Aorta (tissue), 5 donors: ENCODE results near the gene FLT3. TPM values are rescaled to one million over a fixed set of nuclear protein-coding genes. Genes with fewer than 3 reads are reported as not detected.
A peak's percentile ranks its signal among the peaks of the same experiment; 100 is the strongest.
"Not testable (repeated sequence)": the region's sequence is repeated elsewhere in the genome, so short reads cannot be mapped to it uniquely, and the experiment has no call there.

Experiments
- ATAC-seq: fragments of 200-7000 bp; cut with Tn5 transposase; one replicate; pipeline ENCODE4 v1.9.1; 2022; ENCODE audit warnings: moderate library complexity; ENCODE audit not compliant: low FRiP score
- DNase-seq, 2 donors: peaks; one replicate each; pipeline ENCODE4 v3.0.0-alpha.2; 2020
- H3K27ac ChIP-seq, 2 donors: one replicate each; pipeline ENCODE4 v1.5.1; 2013; ENCODE audit warnings: low read length in 2 of 2, mild to moderate bottlenecking in 2 of 2, moderate library complexity in 2 of 2, control low read depth in 1 of 2, inconsistent platforms in 1 of 2, low read depth in 1 of 2
- H3K27me3 ChIP-seq, 2 donors: one replicate each; pipeline ENCODE4 v1.6.1; 2013; ENCODE audit warnings: control low read depth in 1 of 2, low read length in 1 of 2, mild to moderate bottlenecking in 1 of 2, moderate library complexity in 1 of 2; ENCODE audit not compliant: insufficient read depth in 2 of 2, control insufficient read depth in 1 of 2
- H3K36me3 ChIP-seq, 2 donors: one replicate each; pipeline ENCODE4 v1.6.1; 2013; ENCODE audit warnings: control low read depth in 1 of 2, low read length in 1 of 2, mild to moderate bottlenecking in 1 of 2; ENCODE audit not compliant: insufficient read depth in 2 of 2, control insufficient read depth in 1 of 2
- H3K4me1 ChIP-seq, 2 donors: one replicate each; pipeline ENCODE4 v1.6.1; 2013; ENCODE audit warnings: low read length in 2 of 2, control low read depth in 1 of 2, mild to moderate bottlenecking in 1 of 2, moderate library complexity in 1 of 2; ENCODE audit not compliant: insufficient read depth in 2 of 2, control insufficient read depth in 1 of 2
- H3K4me3 ChIP-seq, 2 donors: one replicate each; pipeline ENCODE4 v1.5.1; 2013; ENCODE audit warnings: low read length in 2 of 2, control low read depth in 1 of 2, mild to moderate bottlenecking in 1 of 2
- H3K9me3 ChIP-seq: one replicate; pipeline ENCODE4 v1.6.1; 2013; ENCODE audit warnings: mild to moderate bottlenecking, low read length; ENCODE audit not compliant: control insufficient read depth
- WGBS, 2 donors: extraction: QIAGEN DNeasy Blood & Tissue Kit; methylation state at CpG; one replicate each; pipeline ENCODE4 v1.1.7; 2013; 5-methylcytosine and 5-hydroxymethylcytosine counted together
- intact Hi-C, 2 donors: fragments of 100-400 bp; cut with DNase I; formaldehyde crosslinking; loops; one replicate each; pipeline versions ENCODE4 v1.14.2 to v1.15.0; 2022
- polyA plus RNA-seq, 2 donors: library from polyadenylated mRNA; stranded (reverse); fragments of 200-250 nt; gene quantifications; one replicate each; pipeline ENCODE4 v1.2.3, GENCODE V29; 2013
- total RNA-seq, 2 donors: library from RNA; stranded (reverse); fragmentation: NEBNext Ultra II Directional; extraction: Animal tissue kit (Norgen Biotek cat#: 25700); gene quantifications; one replicate each; pipeline ENCODE4 v1.2.1, GENCODE V29; 2021
- donor health status: healthy with polysubstance abuse.
- donor health status: Bipolar disorder and iron deficiency.
- donor health status: DM: no; HTN: no; CAD: no.
- donor health status: DM: no; HTN: no; CAD: no.
- donor health status: DM: yes; HTN: yes; CAD: no.

The FLT3 gene
- total and polyA plus RNA-seq, 4 donors = 0.13 to 0.52 (median 0.40) TPM

DNA sequence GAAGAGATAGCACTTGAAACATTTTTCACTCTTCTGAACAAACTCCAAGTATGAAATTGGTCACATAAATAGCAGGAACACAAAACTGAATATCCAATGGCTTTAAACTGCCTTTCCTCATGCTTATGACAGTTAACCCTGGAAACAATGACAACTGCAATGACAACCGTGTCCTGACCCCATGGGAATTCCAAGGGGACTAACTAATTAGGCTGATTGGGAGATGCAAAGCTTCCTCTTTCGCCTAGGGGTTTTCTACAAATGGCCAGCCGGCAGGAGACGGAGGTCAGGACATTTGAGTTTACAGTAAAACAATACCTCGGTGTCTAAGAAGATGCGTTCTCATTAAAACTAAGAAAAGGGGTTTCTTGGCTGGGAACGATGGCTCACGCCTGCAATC is 58.9 kb downstream of the FLT3 start:
- DNase-seq = no peak
- 61 to 76% methylated on average over 8 of the region's 8 CpGs for WGBS, 2 donors

DNA sequence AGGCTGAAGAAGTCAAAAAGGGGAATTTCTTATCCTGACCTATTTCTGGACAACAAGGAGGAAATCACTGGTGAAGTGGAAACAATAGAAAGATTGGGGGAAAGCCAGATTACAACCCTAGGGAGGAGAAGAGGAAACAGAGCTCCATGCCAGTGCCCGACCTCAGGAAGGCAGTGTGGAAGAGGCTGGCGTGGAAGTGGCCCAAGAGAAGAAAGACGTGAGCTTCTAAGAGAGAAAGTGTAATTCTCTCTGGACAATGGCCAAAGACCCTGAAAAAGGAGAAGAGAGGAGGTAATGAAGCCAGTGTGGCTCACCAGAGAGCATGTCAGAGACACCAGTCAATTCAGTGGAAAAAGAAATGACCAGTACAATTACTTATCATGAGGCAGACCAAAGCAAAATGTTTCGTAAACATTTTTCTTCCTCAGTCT is 59.3 kb downstream of the FLT3 start:
- H3K4me3 ChIP-seq = no peak overlapping the region
- ATAC-seq = no peak
- H3K27me3 ChIP-seq = no peaks in the 10 kb centered on the region
- no peaks in the 10 kb centered on the region for H3K36me3 ChIP-seq
- DNase-seq = no peak
- H3K4me1 ChIP-seq = no peaks in the 10 kb centered on the region
- peaks cover 5% of the 10 kb centered on the region for H3K9me3 ChIP-seq
- H3K27ac ChIP-seq = no peak overlapping the region
- intact Hi-C loops = no loop called here
- 35 to 44% methylated on average over 4 of the region's 4 CpGs for WGBS, 2 donors

More for the DNA sequence above, 58.9 kb downstream of the FLT3 start:
- Histone ChIP-seq H3K9me3 (peaks cover 5% of the 10 kb centered on the region), H3K27ac (no peak overlapping the region), H3K36me3 (no peaks in the 10 kb centered on the region), H3K27me3 (no peaks in the 10 kb centered on the region), H3K4me1 (no peaks in the 10 kb centered on the region), H3K4me3 (no peak overlapping the region)
- intact Hi-C loops = no loop called here
- no peak for ATAC-seq

DNA sequence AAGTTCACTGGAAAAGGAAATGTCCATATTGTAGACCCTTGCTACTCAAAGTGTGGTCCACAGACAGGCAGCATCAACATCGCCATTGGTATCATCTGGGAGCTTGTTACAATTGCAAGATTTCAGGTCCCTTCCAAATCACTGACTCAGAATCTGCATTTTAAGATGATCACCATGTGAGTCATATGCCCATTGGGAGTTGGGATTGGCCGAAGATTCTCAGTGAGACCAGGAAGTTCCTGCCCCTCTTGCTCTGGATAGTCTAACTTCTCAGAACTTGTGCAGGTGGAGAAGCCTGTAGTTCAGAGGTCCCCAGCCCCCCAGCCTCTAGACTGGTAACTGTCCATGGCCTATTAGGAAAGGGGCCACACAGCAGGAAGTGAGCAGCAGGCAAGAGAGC is 63.0 kb downstream of the FLT3 start:
- Histone ChIP-seq H3K36me3 (no peaks in the 10 kb centered on the region), H3K27ac (no peak overlapping the region), H3K4me1 (no peaks in the 10 kb centered on the region), H3K27me3 (no peaks in the 10 kb centered on the region), H3K9me3 (peaks cover 5% of the 10 kb centered on the region), H3K4me3 (no peak overlapping the region)
- 67 to 78% methylated on average over 2 of the region's 2 CpGs for WGBS, 2 donors
- intact Hi-C loops = no loop called here
- ATAC-seq = no peak
- no peak for DNase-seq

DNA sequence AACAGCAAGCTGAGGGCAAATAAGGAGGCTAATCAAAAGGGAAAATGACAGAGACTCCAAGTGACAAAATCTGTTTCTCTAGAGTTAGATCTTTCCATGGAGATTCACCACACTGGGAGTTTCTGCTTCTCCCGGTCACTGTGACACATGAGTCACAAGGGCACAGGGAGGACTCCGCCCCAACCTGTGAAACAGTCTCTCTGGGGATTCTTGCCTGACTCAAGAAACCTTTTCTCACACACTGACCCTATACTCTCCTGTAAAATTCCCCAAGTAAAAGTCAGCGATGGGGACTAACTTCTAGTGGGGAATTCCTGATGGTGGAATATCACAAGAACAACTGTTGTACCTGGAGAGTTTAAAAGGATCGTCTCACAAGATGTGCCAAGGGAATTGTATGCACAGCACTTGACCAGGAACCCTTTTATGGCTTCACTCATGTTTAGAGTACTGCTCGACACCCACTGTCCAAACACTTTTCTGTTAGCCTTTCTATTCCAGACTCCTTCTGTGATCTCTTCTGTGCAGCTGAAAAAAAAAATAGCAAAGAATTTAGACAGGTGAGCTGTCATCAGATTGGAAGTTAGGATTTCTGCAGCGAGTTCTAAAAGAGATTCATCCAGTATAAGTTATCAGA is 65.1 kb downstream of the FLT3 start:
- H3K27me3 ChIP-seq = no peaks in the 10 kb centered on the region
- H3K4me3 ChIP-seq = no peak overlapping the region
- ATAC-seq = no peak
- DNase-seq = no peak
- H3K27ac ChIP-seq = no peak overlapping the region
- H3K4me1 ChIP-seq = no peaks in the 10 kb centered on the region
- 51 to 55% methylated on average over 6 of the region's 6 CpGs for WGBS, 2 donors
- H3K36me3 ChIP-seq = no peaks in the 10 kb centered on the region
- intact Hi-C loops = no loop called here
- peaks cover 3% of the 10 kb centered on the region for H3K9me3 ChIP-seq

DNA sequence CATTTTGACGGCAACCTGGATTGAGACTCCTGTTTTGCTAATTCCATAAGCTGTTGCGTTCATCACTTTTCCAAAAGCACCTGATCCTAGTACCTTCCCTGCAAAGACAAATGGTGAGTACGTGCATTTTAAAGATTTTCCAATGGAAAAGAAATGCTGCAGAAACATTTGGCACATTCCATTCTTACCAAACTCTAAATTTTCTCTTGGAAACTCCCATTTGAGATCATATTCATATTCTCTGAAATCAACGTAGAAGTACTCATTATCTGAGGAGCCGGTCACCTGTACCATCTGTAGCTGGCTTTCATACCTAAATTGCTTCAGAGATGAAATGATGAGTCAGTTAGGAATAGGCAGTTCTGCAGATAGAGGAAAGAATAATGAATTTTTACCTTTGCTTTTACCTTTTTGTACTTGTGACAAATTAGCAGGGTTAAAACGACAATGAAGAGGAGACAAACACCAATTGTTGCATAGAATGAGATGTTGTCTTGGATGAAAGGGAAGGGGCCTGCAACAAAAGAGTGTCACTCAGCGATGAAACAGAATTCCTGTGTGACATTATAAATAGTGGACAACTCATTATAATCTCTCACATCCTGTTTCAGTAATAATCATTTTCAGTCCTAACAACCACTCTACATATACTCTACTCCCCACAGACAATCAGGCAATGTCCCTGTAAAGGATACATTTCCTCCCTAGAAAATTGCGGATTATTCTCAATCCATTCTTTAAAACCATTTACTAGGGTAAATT is 66.3 kb downstream of the FLT3 start:
- WGBS, 2 donors = 88 to 91% methylated on average over 8 of the region's 8 CpGs
- no peaks in the 10 kb centered on the region for H3K27me3 ChIP-seq
- no peak overlapping the region for H3K27ac ChIP-seq
- DNase-seq (no peak), ATAC-seq (no peak)
- H3K4me1 ChIP-seq = no peaks in the 10 kb centered on the region
- H3K36me3 ChIP-seq = no peaks in the 10 kb centered on the region
- H3K9me3 ChIP-seq = peaks cover 3% of the 10 kb centered on the region
- intact Hi-C loops = no loop called here
- H3K4me3 ChIP-seq = no peak overlapping the region

DNA sequence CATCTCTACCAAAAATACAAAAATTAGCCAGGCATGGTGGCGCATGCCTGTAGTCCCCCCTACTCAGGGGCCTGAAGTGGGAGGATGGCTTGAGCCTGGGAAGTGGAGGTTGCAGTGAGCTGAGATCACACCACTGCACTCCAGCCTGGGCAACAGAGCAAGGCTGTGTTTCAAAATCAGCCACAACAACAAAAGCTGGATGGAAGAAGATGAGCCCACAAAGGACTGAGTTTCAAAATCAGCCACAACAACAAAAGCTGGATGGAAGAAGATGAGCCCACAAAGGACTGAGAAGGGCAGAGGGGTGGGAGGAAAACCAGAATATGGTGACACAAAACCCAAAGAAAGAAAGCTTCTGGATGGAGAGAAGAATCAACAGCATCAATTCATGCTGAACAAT is 67.9 kb downstream of the FLT3 start:
- ATAC-seq, intact Hi-C loops, H3K36me3 ChIP-seq, DNase-seq, H3K27ac ChIP-seq, H3K4me1 ChIP-seq, H3K4me3 ChIP-seq, H3K27me3 ChIP-seq, H3K9me3 ChIP-seq: not testable (repeated sequence)
- 94 to 100% methylated on average over 1 of the region's 1 CpG for WGBS, 2 donors

DNA sequence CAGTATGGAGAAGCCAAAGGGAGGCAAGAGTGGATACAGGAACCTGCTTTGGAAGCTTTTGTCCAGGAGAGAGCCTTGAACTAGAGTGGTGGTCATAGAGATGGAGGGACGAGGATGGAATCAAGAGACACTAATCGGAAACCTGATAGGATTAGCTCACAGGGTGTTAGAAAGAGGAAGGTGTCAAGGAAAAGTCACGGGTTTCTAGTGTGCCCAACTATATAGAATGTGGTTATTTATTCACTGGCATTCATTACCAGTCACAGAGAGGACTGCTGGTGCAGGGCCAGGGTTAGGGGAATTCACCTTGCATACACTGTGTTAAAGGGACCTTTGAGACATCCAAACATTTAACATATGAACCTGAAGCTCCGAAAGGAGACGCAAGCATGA is 68.5 kb downstream of the FLT3 start:
- intact Hi-C loops = no loop called here
- ATAC-seq (no peak), DNase-seq (no peak)
- Histone ChIP-seq H3K4me3 (no peak overlapping the region), H3K4me1 (no peaks in the 10 kb centered on the region), H3K27me3 (no peaks in the 10 kb centered on the region), H3K27ac (no peak overlapping the region), H3K36me3 (no peaks in the 10 kb centered on the region), H3K9me3 (peaks cover 1% of the 10 kb centered on the region)
- WGBS, 2 donors = 77 to 79% methylated on average over 5 of the region's 5 CpGs

DNA sequence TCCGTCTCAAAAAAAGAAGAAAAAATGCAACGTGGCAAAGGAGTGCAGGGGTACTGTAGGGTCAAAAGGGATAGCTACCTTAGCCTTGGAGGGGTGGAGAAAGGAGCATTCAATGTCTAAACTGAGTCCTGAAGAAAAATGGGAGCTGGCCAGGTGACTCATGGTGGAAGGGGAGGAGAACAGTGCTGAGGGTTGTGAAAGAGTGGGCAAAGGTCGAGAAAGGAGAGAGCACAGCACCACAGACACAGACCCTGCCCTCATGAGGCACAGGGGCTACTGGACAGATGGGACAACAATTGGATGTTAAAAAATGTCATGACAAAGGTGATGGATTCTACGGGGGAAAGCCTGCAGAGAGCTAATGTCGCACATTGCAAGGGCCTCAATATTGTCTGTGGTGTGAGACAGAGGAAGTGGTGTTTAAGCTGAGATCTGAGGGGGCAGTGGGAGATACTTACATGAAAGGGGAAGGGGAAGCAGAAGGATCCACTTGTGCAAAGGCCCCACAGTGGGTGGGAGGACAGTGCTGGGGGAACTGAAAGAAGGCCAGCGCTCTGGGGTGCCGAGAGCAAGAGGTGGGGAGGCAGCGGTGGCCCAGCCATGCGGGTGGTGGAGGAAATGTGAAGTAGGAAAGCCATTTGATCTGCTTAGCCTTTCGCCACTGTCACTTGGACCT is 69.0 kb downstream of the FLT3 start:
- DNase-seq = peak in 1 of 2 donors; percentile 73
- intact Hi-C loops = no loop called here

More for the DNA sequence above, 69.0 kb downstream of the FLT3 start:
- peaks cover 0 to 1% of the 10 kb centered on the region in 2 donors for H3K27me3 ChIP-seq
- 89 to 92% methylated on average over 10 of the region's 10 CpGs for WGBS, 2 donors
- no peak for ATAC-seq
- H3K27ac ChIP-seq = no peak overlapping the region
- no peaks in the 10 kb centered on the region for H3K36me3 ChIP-seq
- H3K4me1 ChIP-seq = no peaks in the 10 kb centered on the region
- H3K9me3 ChIP-seq = peaks cover 1% of the 10 kb centered on the region
- no peak overlapping the region for H3K4me3 ChIP-seq
